Common myeloid progenitor, CD34-positive (primary cell): Measurements from ENCODE around the gene EPB41L3.

ENCODE experiments used
- CTCF ChIA-PET: fragments of 350-600 bp; sonication (Branson Sonifier 250); formaldehyde crosslinking; loops from one replicate; lab custom pipeline; 2021; ENCODE audit warnings: antibody characterized with exemption; lab: Charles Lee
- POLR2A ChIA-PET: fragments of 350-600 bp; sonication (Branson Sonifier 250); formaldehyde crosslinking; loops from one replicate; lab custom pipeline; 2021; ENCODE audit warnings: antibody characterized with exemption; lab: Charles Lee
- DNase-seq, 3 donors: peaks; one replicate each; pipeline versions ENCODE4 v3.0.0 to v3.0.0-alpha.2; 2013
- H3K27ac ChIP-seq, 2 experiments: 1 replicate in 1 of 2; 2 replicates in 1 of 2; pipeline ENCODE4 v1.7.0; 2013; ENCODE audit warnings: inconsistent platforms in 2 of 2, low read length in 2 of 2, mild to moderate bottlenecking in 2 of 2, low read depth in 1 of 2, moderate library complexity in 1 of 2; ENCODE audit not compliant: severe bottlenecking in 2 of 2, insufficient read depth in 1 of 2, poor library complexity in 1 of 2
- H3K27me3 ChIP-seq, 5 experiments: replicated peaks in 2 of 5; 1 replicate in 3 of 5; 2 replicates in 2 of 5; pipeline versions ENCODE4 v1.6.1 to v1.7.0; 2013; ENCODE audit warnings: low read length in 4 of 5, mild to moderate bottlenecking in 2 of 5, moderate library complexity in 2 of 5, inconsistent platforms in 1 of 5; ENCODE audit not compliant: insufficient read depth in 5 of 5, control insufficient read depth in 4 of 5
- H3K36me3 ChIP-seq, 4 experiments: 1 replicate in 2 of 4; 2 replicates in 2 of 4; pipeline versions ENCODE4 v1.6.1 to v1.7.0; 2013; ENCODE audit warnings: low read length in 3 of 4, control low read depth in 1 of 4, mild to moderate bottlenecking in 1 of 4; ENCODE audit not compliant: control insufficient read depth in 4 of 4, insufficient read depth in 4 of 4
- H3K4me1 ChIP-seq, 4 experiments: 1 replicate in 3 of 4; 2 replicates in 1 of 4; pipeline versions ENCODE4 v1.6.1 to v1.7.1; 2013; ENCODE audit warnings: low read length in 3 of 4, mild to moderate bottlenecking in 3 of 4, control low read depth in 1 of 4, inconsistent platforms in 1 of 4, moderate library complexity in 1 of 4; ENCODE audit not compliant: control insufficient read depth in 4 of 4, insufficient read depth in 4 of 4; ENCODE audit errors: control extremely low read depth in 1 of 4
- H3K4me3 ChIP-seq, 7 experiments: 1 replicate in 4 of 7; 2 replicates in 3 of 7; pipeline versions ENCODE4 v1.5.1 to v1.7.0; 2013; ENCODE audit warnings: mild to moderate bottlenecking in 7 of 7, low read length in 6 of 7, moderate library complexity in 6 of 7, inconsistent platforms in 2 of 7, low read depth in 2 of 7, control low read depth in 1 of 7; ENCODE audit not compliant: insufficient read depth in 4 of 7, control insufficient read depth in 1 of 7; ENCODE audit errors: extremely low read depth in 1 of 7
- H3K9me3 ChIP-seq, 5 experiments: 1 replicate in 4 of 5; 2 replicates in 1 of 5; pipeline versions ENCODE4 v1.6.1 to v1.7.1; 2013; ENCODE audit warnings: low read length in 4 of 5, mild to moderate bottlenecking in 2 of 5, inconsistent platforms in 1 of 5, low read depth in 1 of 5, moderate library complexity in 1 of 5; ENCODE audit not compliant: control insufficient read depth in 4 of 5, insufficient read depth in 2 of 5; ENCODE audit errors: control extremely low read depth in 1 of 5
- WGBS: methylation state at CpG from one replicate; pipeline ENCODE4 v1.1.5; 2013; ENCODE audit not compliant: insufficient coverage; 5-methylcytosine and 5-hydroxymethylcytosine counted together

The EPB41L3 gene

GRCh38 chr18:5421981-5422380, 121.8 kb downstream of the EPB41L3 start:
- Histone ChIP-seq H3K27me3 (no peaks in the 10 kb centered on the region), H3K9me3 (no peaks in the 10 kb centered on the region), H3K36me3 (peaks cover 0 to 4% (median 3%) of the 10 kb centered on the region in 4 experiments), H3K4me3 (no peak overlapping the region), H3K27ac (no peak overlapping the region), H3K4me1 (peaks cover 0 to 7% (median 6%) of the 10 kb centered on the region in 4 experiments)
- POLR2A ChIA-PET: no interaction called here
- 61% methylated on average over 3 of the region's 5 CpGs for WGBS
- CTCF ChIA-PET: interaction anchor here (1.2 kb wide), 1 partner anchor 125 kb away, joined by 5 read pairs; no protein-coding TSS in a partner anchor
- DNase-seq: no peak

DNA sequence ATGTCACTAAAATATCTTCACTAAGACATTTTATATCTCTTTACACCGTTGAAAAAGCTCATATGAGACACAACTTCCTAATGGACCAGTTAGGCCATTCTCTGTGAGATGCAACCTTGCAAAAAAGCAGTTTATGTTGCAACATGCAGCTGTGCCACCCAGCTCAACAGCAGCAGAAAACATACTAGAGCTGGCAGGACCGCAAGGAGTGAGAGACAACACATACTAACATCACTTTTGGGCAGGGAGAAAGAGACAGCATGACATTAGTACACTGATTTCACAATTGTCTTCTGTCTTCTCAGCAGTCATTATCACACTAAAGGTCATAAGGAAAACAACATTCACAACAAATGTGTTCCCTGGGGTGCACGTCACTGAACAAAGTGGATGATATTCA, 122.9 kb downstream of the EPB41L3 start:
- POLR2A ChIA-PET: no interaction called here
- Histone ChIP-seq H3K4me1 (peaks cover 0 to 7% (median 6%) of the 10 kb centered on the region in 4 experiments), H3K4me3 (no peak overlapping the region), H3K9me3 (no peaks in the 10 kb centered on the region), H3K36me3 (peaks cover 0 to 7% (median 3%) of the 10 kb centered on the region in 4 experiments), H3K27ac (no peak overlapping the region), H3K27me3 (no peaks in the 10 kb centered on the region)
- WGBS: no CpG with 5 or more reads among the region's 3 CpGs
- DNase-seq: no peak
- CTCF ChIA-PET: interaction anchor here (0.6 to 1.2 kb wide), 4 partner anchors 11 to 1124 kb away, joined by 3 to 5 read pairs (median 3); no protein-coding TSS in a partner anchor

- peaks cover 0 to 11% (median 4%) of the 10 kb centered on the region in 4 experiments for H3K36me3 ChIP-seq
Measured at GRCh38 chr18:5419601-5420000, 124.2 kb downstream of the EPB41L3 start.

DNA sequence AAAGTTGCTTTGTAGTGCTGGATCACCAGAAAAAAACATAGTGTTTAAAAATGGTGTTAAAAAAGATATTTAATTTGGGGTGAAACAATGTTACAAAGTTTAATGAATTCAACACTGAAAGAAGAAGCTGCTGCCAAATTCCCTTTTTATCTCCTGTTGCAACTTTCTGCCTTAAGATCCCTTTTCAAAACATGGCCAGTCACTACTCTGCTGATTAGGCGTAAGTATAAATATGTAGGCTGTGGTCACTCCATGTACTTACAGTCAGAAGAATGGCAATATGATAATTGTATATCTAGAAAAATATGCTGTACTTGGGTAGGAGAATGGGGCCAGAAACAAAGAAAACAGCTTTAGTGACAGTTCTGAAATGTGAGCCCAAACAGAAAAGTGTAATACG, 124.8 kb downstream of the EPB41L3 start:
- H3K4me1 ChIP-seq: peaks cover 0 to 7% (median 6%) of the 10 kb centered on the region in 4 experiments
- no peak overlapping the region for H3K27ac ChIP-seq
- H3K36me3 ChIP-seq: peaks cover 0 to 11% (median 4%) of the 10 kb centered on the region in 4 experiments
- ChIA-PET CTCF (interaction anchor here (0.7 to 0.8 kb wide), 2 partner anchors 23 to 344 kb away, joined by 3 read pairs; no protein-coding TSS in a partner anchor), POLR2A (no interaction called here)
- no peak for DNase-seq
- H3K4me3 ChIP-seq: no peak overlapping the region
- WGBS: no CpG with 5 or more reads among the region's 2 CpGs
- H3K27me3 ChIP-seq: no peaks in the 10 kb centered on the region
- no peaks in the 10 kb centered on the region for H3K9me3 ChIP-seq

More at GRCh38 chr18:5419601-5420000, 124.2 kb downstream of the EPB41L3 start:
- Histone ChIP-seq H3K27me3 (no peaks in the 10 kb centered on the region), H3K27ac (no peak overlapping the region), H3K9me3 (no peaks in the 10 kb centered on the region), H3K4me1 (peaks cover 0 to 7% (median 6%) of the 10 kb centered on the region in 4 experiments), H3K4me3 (no peak overlapping the region)
- DNase-seq: no peak
- POLR2A ChIA-PET: no interaction called here
- 97% methylated on average over 5 of the region's 9 CpGs for WGBS
- CTCF ChIA-PET: interaction anchor here (0.7 to 0.8 kb wide), 2 partner anchors 23 to 345 kb away, joined by 3 read pairs; no protein-coding TSS in a partner anchor

DNA sequence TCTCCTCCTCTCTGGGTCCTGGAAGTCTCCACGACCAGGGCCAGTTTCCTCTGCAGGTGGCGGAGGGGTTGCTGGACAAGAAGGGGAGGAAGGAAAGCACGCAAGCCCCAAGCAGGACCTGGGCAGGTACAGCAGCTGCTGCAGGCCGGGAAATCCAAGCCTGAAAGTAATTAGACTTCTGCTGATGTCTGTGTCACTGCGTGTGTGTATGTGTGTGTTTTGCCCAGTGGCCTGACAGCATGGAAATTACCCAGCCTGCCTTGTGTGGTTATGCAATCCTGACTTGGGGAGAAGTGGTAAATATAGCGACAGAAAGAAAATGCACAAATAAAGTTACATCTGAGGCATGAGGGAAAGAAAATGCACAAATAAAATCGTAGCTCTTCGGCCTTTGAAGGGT, 126.5 kb downstream of the EPB41L3 start:
- POLR2A ChIA-PET: no interaction called here
- peak; percentile 42 to 85 (median 72) for DNase-seq
- Histone ChIP-seq H3K27me3 (no peaks in the 10 kb centered on the region), H3K36me3 (peaks cover 0 to 13% (median 4%) of the 10 kb centered on the region in 4 experiments), H3K9me3 (no peaks in the 10 kb centered on the region), H3K4me1 (peaks cover 0 to 7% (median 6%) of the 10 kb centered on the region in 4 experiments), H3K27ac (no peak overlapping the region), H3K4me3 (peak overlapping the region in 1 of 7 experiments; percentile 19)
- 7% methylated on average over 4 of the region's 8 CpGs for WGBS
- CTCF ChIA-PET: no interaction called here

DNA sequence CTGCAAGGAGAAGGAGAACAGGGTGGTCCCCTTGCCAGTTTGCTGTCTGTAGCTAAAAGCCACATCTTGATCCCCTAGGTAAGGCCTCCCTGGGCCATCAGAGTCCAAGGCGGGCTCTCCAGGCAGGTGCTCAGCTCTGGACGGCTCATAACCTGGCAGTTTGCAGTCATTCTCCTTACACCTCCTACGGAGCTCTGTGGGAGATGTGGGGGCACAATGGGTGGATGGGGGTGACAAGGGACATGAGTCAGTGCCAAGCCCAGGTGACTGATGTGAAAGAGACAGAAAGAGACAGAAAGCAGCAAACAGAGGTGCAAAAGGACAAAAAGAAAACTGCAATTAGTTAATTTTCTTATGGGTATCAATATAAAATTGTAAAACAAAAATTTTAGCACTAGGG, 127.7 kb downstream of the EPB41L3 start:
- H3K27ac ChIP-seq: no peak overlapping the region
- peaks cover 0 to 13% (median 4%) of the 10 kb centered on the region in 4 experiments for H3K36me3 ChIP-seq
- no peak for DNase-seq
- no peak overlapping the region for H3K4me3 ChIP-seq
- H3K4me1 ChIP-seq: peaks cover 0 to 7% (median 6%) of the 10 kb centered on the region in 4 experiments
- ChIA-PET CTCF (interaction anchor here (0.8 kb wide), 1 partner anchor 10 kb away, joined by 4 read pairs; no protein-coding TSS in a partner anchor), POLR2A (no interaction called here)
- H3K27me3 ChIP-seq: no peaks in the 10 kb centered on the region
- no peaks in the 10 kb centered on the region for H3K9me3 ChIP-seq
- WGBS: 100% methylated on average over 2 of the region's 3 CpGs

- ChIA-PET CTCF (interaction anchor here (0.8 kb wide), 1 partner anchor 10 kb away, joined by 4 read pairs; no protein-coding TSS in a partner anchor), POLR2A (no interaction called here)
- no peaks in the 10 kb centered on the region for H3K9me3 ChIP-seq
- H3K27me3 ChIP-seq: no peaks in the 10 kb centered on the region
- over 99% methylated on average over 12 of the region's 12 CpGs for WGBS
- H3K36me3 ChIP-seq: peaks cover 0 to 13% (median 4%) of the 10 kb centered on the region in 4 experiments
- no peak for DNase-seq
- peaks cover 0 to 7% (median 6%) of the 10 kb centered on the region in 4 experiments for H3K4me1 ChIP-seq
- no peak overlapping the region for H3K27ac ChIP-seq
- no peak overlapping the region for H3K4me3 ChIP-seq
Measured at GRCh38 chr18:5415665-5416064, 128.1 kb downstream of the EPB41L3 start.
